ENCODE measurements around the gene AHI1.
A peak's percentile ranks its signal among the peaks of the same experiment; 100 is the strongest.

AHI1 gene

DNA sequence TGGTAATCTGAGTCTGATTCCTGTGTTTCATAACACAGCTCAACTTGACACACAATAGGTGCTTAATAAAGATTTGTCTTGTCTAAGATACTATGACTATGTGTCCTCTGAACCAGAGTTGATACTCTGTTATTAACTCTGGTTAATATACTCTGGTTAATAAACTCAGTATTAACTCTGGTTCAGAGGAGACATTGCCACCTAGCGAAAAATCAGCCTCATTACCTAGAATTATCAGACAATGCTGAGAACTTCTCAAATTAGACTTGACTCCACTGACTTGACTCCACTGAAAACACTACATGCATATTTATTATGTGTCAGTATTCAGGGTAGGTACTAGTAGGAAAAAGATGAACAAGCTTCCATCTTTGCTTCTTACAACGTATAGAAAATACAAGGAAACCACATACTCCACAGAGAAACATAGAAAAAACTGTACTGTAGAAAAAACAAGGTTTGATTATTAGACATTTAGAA lies 73.9 kb downstream of the AHI1 start:
- H3K4me2 ChIP-seq (ENCODE audit: low read depth, low read length) = no peak overlapping the region
- H3K27ac ChIP-seq (ENCODE audit: low read length) = no peak overlapping the region
- peak; percentile 56 for DNase-seq
- H3K4me3 ChIP-seq (ENCODE audit: low read length) = no peak overlapping the region
- no peaks in the 10 kb centered on the region for H4K20me1 ChIP-seq (ENCODE audit: insufficient read depth, low read length)
- H3K9me3 ChIP-seq (replicated peaks; ENCODE audit: insufficient read depth, low read length) = no peaks in the 10 kb centered on the region
- H3K27me3 ChIP-seq (replicated peaks; ENCODE audit: insufficient read depth, low read length) = no peaks in the 10 kb centered on the region
- no peak overlapping the region for H2AFZ ChIP-seq (ENCODE audit: low read length)
- H3K79me2 ChIP-seq (ENCODE audit: low read length) = no peaks in the 10 kb centered on the region
- H3K4me1 ChIP-seq (ENCODE audit: low read length) = no peaks in the 10 kb centered on the region
- TF ChIP-seq, protein P1, sequence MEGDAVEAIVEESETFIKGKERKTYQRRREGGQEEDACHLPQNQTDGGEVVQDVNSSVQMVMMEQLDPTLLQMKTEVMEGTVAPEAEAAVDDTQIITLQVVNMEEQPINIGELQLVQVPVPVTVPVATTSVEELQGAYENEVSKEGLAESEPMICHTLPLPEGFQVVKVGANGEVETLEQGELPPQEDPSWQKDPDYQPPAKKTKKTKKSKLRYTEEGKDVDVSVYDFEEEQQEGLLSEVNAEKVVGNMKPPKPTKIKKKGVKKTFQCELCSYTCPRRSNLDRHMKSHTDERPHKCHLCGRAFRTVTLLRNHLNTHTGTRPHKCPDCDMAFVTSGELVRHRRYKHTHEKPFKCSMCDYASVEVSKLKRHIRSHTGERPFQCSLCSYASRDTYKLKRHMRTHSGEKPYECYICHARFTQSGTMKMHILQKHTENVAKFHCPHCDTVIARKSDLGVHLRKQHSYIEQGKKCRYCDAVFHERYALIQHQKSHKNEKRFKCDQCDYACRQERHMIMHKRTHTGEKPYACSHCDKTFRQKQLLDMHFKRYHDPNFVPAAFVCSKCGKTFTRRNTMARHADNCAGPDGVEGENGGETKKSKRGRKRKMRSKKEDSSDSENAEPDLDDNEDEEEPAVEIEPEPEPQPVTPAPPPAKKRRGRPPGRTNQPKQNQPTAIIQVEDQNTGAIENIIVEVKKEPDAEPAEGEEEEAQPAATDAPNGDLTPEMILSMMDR (IDR thresholded peaks at IDR 0.05; ENCODE audit: low read length) = peak; percentile 71
- TF ChIP-seq EZH2phosphoT487 (IDR thresholded peaks at IDR 0.05; ENCODE audit: low read length) = no peak
- TF ChIP-seq EZH2 (optimal IDR thresholded peaks at IDR 0.05; ENCODE audit: low read depth, low read length) = no peak
- H3K9me2 ChIP-seq (replicated peaks; ENCODE audit: insufficient read depth, low read length) = no peaks in the 10 kb centered on the region
- H3F3A ChIP-seq (ENCODE audit: insufficient read depth, low read length) = no peaks in the 10 kb centered on the region
- no peak overlapping the region for H3K9ac ChIP-seq (ENCODE audit: low read length)
- no peaks in the 10 kb centered on the region for H3K36me3 ChIP-seq (replicated peaks; ENCODE audit: insufficient read depth, low read length)

DNA sequence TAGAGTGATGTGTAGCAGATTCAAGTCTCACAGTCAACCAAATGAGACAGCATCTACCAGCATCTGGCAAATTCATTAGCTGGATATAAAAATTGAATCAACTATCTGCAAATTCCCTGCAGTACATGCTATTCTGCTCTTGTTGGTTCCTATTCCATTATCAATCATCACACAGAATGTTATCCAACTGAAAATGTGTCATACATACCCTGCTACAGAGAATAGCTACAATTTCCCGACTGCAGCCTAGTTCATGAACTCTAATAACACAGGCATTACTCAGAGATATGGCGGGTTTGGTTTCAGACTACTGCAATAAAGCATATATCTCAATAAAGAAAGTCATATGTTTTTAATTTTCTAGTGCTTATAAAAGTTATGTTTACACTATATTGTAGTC lies 78.4 kb downstream of the AHI1 start:
- Histone ChIP-seq H3F3A (ENCODE audit: insufficient read depth, low read length) (no peaks in the 10 kb centered on the region), H3K36me3 (replicated peaks; ENCODE audit: insufficient read depth, low read length) (no peaks in the 10 kb centered on the region), H4K20me1 (ENCODE audit: insufficient read depth, low read length) (no peaks in the 10 kb centered on the region), H3K4me3 (ENCODE audit: low read length) (no peak overlapping the region), H3K27me3 (replicated peaks; ENCODE audit: insufficient read depth, low read length) (no peaks in the 10 kb centered on the region), H3K9me3 (replicated peaks; ENCODE audit: insufficient read depth, low read length) (no peaks in the 10 kb centered on the region), H3K4me2 (ENCODE audit: low read depth, low read length) (no peak overlapping the region), H3K4me1 (ENCODE audit: low read length) (no peaks in the 10 kb centered on the region), H3K79me2 (ENCODE audit: low read length) (no peaks in the 10 kb centered on the region), H2AFZ (ENCODE audit: low read length) (no peak overlapping the region), H3K27ac (ENCODE audit: low read length) (no peak overlapping the region), H3K9ac (ENCODE audit: low read length) (no peak overlapping the region), H3K9me2 (replicated peaks; ENCODE audit: insufficient read depth, low read length) (no peaks in the 10 kb centered on the region)
- no peak for TF ChIP-seq EZH2phosphoT487 (IDR thresholded peaks at IDR 0.05; ENCODE audit: low read length)
- no peak for TF ChIP-seq EZH2 (optimal IDR thresholded peaks at IDR 0.05; ENCODE audit: low read depth, low read length)
- TF ChIP-seq, protein P1 (IDR thresholded peaks at IDR 0.05; ENCODE audit: low read length) = no peak
- DNase-seq = no peak

- no peak overlapping the region for H2AFZ ChIP-seq (ENCODE audit: low read length)
- no peak overlapping the region for H3K27ac ChIP-seq (ENCODE audit: low read length)
- H3K79me2 ChIP-seq (ENCODE audit: low read length) = no peaks in the 10 kb centered on the region
- no peak overlapping the region for H3K9ac ChIP-seq (ENCODE audit: low read length)
- H3K9me3 ChIP-seq (replicated peaks; ENCODE audit: insufficient read depth, low read length) = no peaks in the 10 kb centered on the region
- no peaks in the 10 kb centered on the region for H4K20me1 ChIP-seq (ENCODE audit: insufficient read depth, low read length)
- H3K36me3 ChIP-seq (replicated peaks; ENCODE audit: insufficient read depth, low read length) = no peaks in the 10 kb centered on the region
- H3K27me3 ChIP-seq (replicated peaks; ENCODE audit: insufficient read depth, low read length) = no peaks in the 10 kb centered on the region
- H3K4me1 ChIP-seq (ENCODE audit: low read length) = peaks cover 9% of the 10 kb centered on the region
- no peaks in the 10 kb centered on the region for H3F3A ChIP-seq (ENCODE audit: insufficient read depth, low read length)
- DNase-seq = no peak
- H3K9me2 ChIP-seq (replicated peaks; ENCODE audit: insufficient read depth, low read length) = no peaks in the 10 kb centered on the region
- H3K4me2 ChIP-seq (ENCODE audit: low read depth, low read length) = no peak overlapping the region
- H3K4me3 ChIP-seq (ENCODE audit: low read length) = no peak overlapping the region
- TF ChIP-seq, protein P1 (IDR thresholded peaks at IDR 0.05; ENCODE audit: low read length) = no peak
- TF ChIP-seq EZH2phosphoT487 (IDR thresholded peaks at IDR 0.05; ENCODE audit: low read length) (no peak), EZH2 (optimal IDR thresholded peaks at IDR 0.05; ENCODE audit: low read depth, low read length) (no peak)
These were observed 79.3 kb downstream of the AHI1 start for GRCh38 chr6:135418040-135418760.
